GM12878 (cell line): Measurements from ENCODE around the gene MGME1. TPM values are rescaled to one million over a fixed set of nuclear protein-coding genes. Genes with fewer than 3 reads are reported as not detected.

ENCODE experiments used
- ATAC-seq: fragments of 200-7000 bp; cut with Tn5 transposase; 3 replicates; pipeline ENCODE4 v1.9.1; 2020; ENCODE audit warnings: mild to moderate bottlenecking, moderate library complexity
- BruUV-seq: library from RNA; stranded (reverse); fragments of 400-500 nt; replicated peaks from 2 replicates; lab custom pipeline; 2021; lab: Mats Ljungman, UMichigan
- CTCF ChIA-PET: fragments of 300-600 bp; sonication (Branson Sonifier 250); formaldehyde crosslinking; extraction: SDS; loops from one replicate; lab custom pipeline; 2021; ENCODE audit warnings: inconsistent platforms; lab: Yijun Ruan, JAX
- POLR2A ChIA-PET: fragments of 350-600 bp; formaldehyde crosslinking; extraction: SDS; loops from one replicate; lab custom pipeline; 2021; ENCODE audit warnings: inconsistent platforms; lab: Charles Lee
- RAD21 ChIA-PET: fragments of 300-600 bp; sonication (Branson Sonifier 250); formaldehyde crosslinking; loops from one replicate; lab custom pipeline; 2023; ENCODE audit warnings: antibody characterized with exemption; ENCODE audit not compliant: unreplicated experiment; lab: Charles Lee
- SMC1A ChIA-PET: fragments of 300-600 bp; sonication (Branson Sonifier 250); formaldehyde crosslinking; loops from one replicate; lab custom pipeline; 2023; ENCODE audit not compliant: unreplicated experiment, uncharacterized antibody; lab: Charles Lee
- DNase-seq: peaks from one replicate; pipeline ENCODE4 v3.0.0-alpha.2; 2011; ENCODE audit warnings: low read depth, low spot score
- FAIRE-seq: peaks from 3 replicates; lab custom pipeline; 2011; peaks lifted over from hg19 to GRCh38; lab: Jason Lieb, UNC
- H2AFZ ChIP-seq: 2 replicates; pipeline ENCODE4 v1.6.0; 2011; ENCODE audit warnings: low read depth, low read length, control low read depth; ENCODE audit not compliant: control insufficient read depth
- H3K27ac ChIP-seq: 2 replicates; pipeline ENCODE4 v1.5.1; 2011; ENCODE audit warnings: control low read depth; ENCODE audit not compliant: control insufficient read depth, insufficient read depth
- H3K27me3 ChIP-seq, 2 experiments: replicated peaks in 1 of 2; 2 replicates each; pipeline versions ENCODE4 v1.6.0 to v1.6.1; 2011; ENCODE audit warnings: low read length in 1 of 2; ENCODE audit not compliant: control insufficient read depth in 2 of 2, insufficient read depth in 2 of 2
- H3K36me3 ChIP-seq, 2 experiments: 2 replicates each; pipeline ENCODE4 v1.5.1; 2011; ENCODE audit warnings: low read length in 1 of 2; ENCODE audit not compliant: control insufficient read depth in 2 of 2, insufficient read depth in 2 of 2
- H3K4me1 ChIP-seq: 2 replicates; pipeline ENCODE4 v1.6.1; 2011; ENCODE audit warnings: mild to moderate bottlenecking, low read length, moderate library complexity, mixed read lengths; ENCODE audit not compliant: control insufficient read depth, insufficient read depth
- H3K4me2 ChIP-seq: 2 replicates; pipeline ENCODE4 v1.6.0; 2011; ENCODE audit warnings: control low read depth; ENCODE audit not compliant: control insufficient read depth, insufficient read depth
- H3K4me3 ChIP-seq: fragments of 200-600 bp; sonication (generic); 2 replicates; pipeline ENCODE4 v1.5.1; 2016
- H3K79me2 ChIP-seq: 2 replicates; pipeline ENCODE4 v1.6.0; 2011; ENCODE audit warnings: low read length; ENCODE audit not compliant: control insufficient read depth, insufficient read depth
- H3K9ac ChIP-seq: 2 replicates; pipeline ENCODE4 v1.8.0; 2011; ENCODE audit warnings: low read length, control low read depth, mixed read lengths; ENCODE audit not compliant: control insufficient read depth, insufficient read depth
- H3K9me3 ChIP-seq: replicated peaks from 3 replicates; pipeline ENCODE4 v1.5.1; 2011; ENCODE audit warnings: mild to moderate bottlenecking, low read length; ENCODE audit not compliant: control insufficient read depth, insufficient read depth
- H4K20me1 ChIP-seq: 2 replicates; pipeline ENCODE4 v1.6.0; 2011; ENCODE audit not compliant: control insufficient read depth, insufficient read depth
- CHD2 ChIP-seq: IDR thresholded peaks from 2 replicates; pipeline ENCODE4 v1.6.1; 2011; ENCODE audit warnings: low read depth, low read length, improper control_type of control experiment, borderline replicate concordance
- IKZF1 ChIP-seq: fragments of 450-650 bp; conservative IDR thresholded peaks from 2 replicates; pipeline ENCODE4 v1.6.1; 2017; ENCODE audit warnings: antibody characterized with exemption, mild to moderate bottlenecking
- NFXL1 ChIP-seq: fragments of 450-650 bp; IDR thresholded peaks from 2 replicates; pipeline ENCODE4 v1.6.1; 2017; ENCODE audit warnings: antibody characterized with exemption, mild to moderate bottlenecking, borderline replicate concordance
- RCOR1 ChIP-seq: conservative IDR thresholded peaks from 2 replicates; pipeline ENCODE4 v1.6.1; 2012; ENCODE audit warnings: low read depth, low read length, improper control_type of control experiment
- SMC3 ChIP-seq: IDR thresholded peaks from 2 replicates; pipeline ENCODE4 v1.6.1; 2011; ENCODE audit warnings: low read length, improper control_type of control experiment, borderline replicate concordance
- USF1 ChIP-seq: IDR thresholded peaks from 2 replicates; pipeline ENCODE4 v1.6.1; 2011; ENCODE audit warnings: borderline replicate concordance, low read depth, mild to moderate bottlenecking, moderate library complexity, mixed read lengths, low read length; ENCODE audit not compliant: insufficient read depth; ENCODE audit errors: extremely low read length
- WGBS: methylation state at CpG from one replicate; pipeline ENCODE4 v1.1.6; 2016; ENCODE audit warnings: low lambda C conversion rate; ENCODE audit not compliant: insufficient replicate concordance, insufficient coverage; ENCODE audit errors: missing lambda C conversion rate; 5-methylcytosine and 5-hydroxymethylcytosine counted together
- in situ Hi-C: fragments of 300-500 bp; cut with MboI; formaldehyde crosslinking; loops from 9 replicates; pipeline ENCODE4 v1.14.3; 2018; ENCODE audit warnings: mixed read lengths
- intact Hi-C: fragments of 100-400 bp; cut with micrococcal nuclease; formaldehyde crosslinking; loops from one replicate; pipeline ENCODE4 v1.14.2; 2022; ENCODE audit not compliant: unreplicated experiment
- polyA plus RNA-seq, 11 experiments: library from polyadenylated mRNA; depleted of rRNA in 4 of 11; unstranded in 6 of 11; stranded (reverse) in 5 of 11; fragments of >200 nt; fragmentation: Nextera tagmentation in 4 of 11; fragmentation: Illumina TruSeq in 1 of 11; extraction: Ambion mirVana in 4 of 11; extraction: Trizol in 1 of 11; gene quantifications; 1 replicate in 1 of 11; 2 replicates in 10 of 11; pipeline versions ENCODE4 v1.2.1 to v1.2.3, GENCODE V29; 2011 to 2016; ENCODE audit warnings: inconsistent platforms in 2 of 11, missing spikeins in 2 of 11, low read depth in 1 of 11
- total RNA-seq, 4 experiments: library from RNA; depleted of rRNA in 3 of 4; stranded (reverse); fragments of >200 nt in 3 of 4; fragmentation: Illumina TruSeq in 1 of 4; extraction: Trizol in 1 of 4; gene quantifications; 2 replicates each; pipeline versions ENCODE4 v1.2.1 to v1.2.3, GENCODE V29; 2013 to 2021

Gene MGME1
- total and polyA plus RNA-seq, 10 of the 15 experiments (the other 5 are each of a cell fraction or from before 2014, with no cell fraction given): 13.4 to 44.8 (median 30.6) TPM

GRCh38 chr20:18007534-18008292 lies 38.9 kb downstream of the MGME1 start:
- no peaks in the 10 kb centered on the region for H3K36me3 ChIP-seq
- no peaks in the 10 kb centered on the region for H3K27me3 ChIP-seq
- 68% methylated on average over 19 of the region's 19 CpGs for WGBS
- H3K9ac ChIP-seq: no peak overlapping the region
- ChIA-PET POLR2A (no interaction called here), SMC1A (interaction anchor here (0.6 kb wide), 1 partner anchor 1390 kb away, joined by 3 read pairs; no protein-coding TSS in a partner anchor), RAD21 (no interaction called here), CTCF (no interaction called here)
- H3K4me3 ChIP-seq: no peak overlapping the region
- intact Hi-C loops (loop anchor here (10.0 kb wide), 1 partner anchor 277 kb away; the partner anchor contains the start of gene ZNF133), in situ Hi-C loops (no loop called here)
- H3K4me1 ChIP-seq: peaks cover 31% of the 10 kb centered on the region
- no peak overlapping the region for H3K27ac ChIP-seq
- FAIRE-seq: no peak
- no peaks in the 10 kb centered on the region for H3K79me2 ChIP-seq
- no peaks in the 10 kb centered on the region for H4K20me1 ChIP-seq
- no peak overlapping the region for H3K4me2 ChIP-seq
- DNase-seq: no peak
- TF ChIP-seq USF1 (no peak), RCOR1 (no peak), NFXL1 (no peak), SMC3 (no peak), IKZF1 (no peak), CHD2 (no peak)
- no peak overlapping the region for H2AFZ ChIP-seq
- ATAC-seq: no peak
- BruUV-seq: no TSS peak
- no peaks in the 10 kb centered on the region for H3K9me3 ChIP-seq
